ENCODE measurements around the gene SH3BGR.

SH3BGR gene

GRCh38 chr21:39546522-39546921 lies 94.8 kb downstream of the SH3BGR start:
- no peak for DNase-seq (ENCODE audit: low read depth, low spot score)

- no peak for DNase-seq (ENCODE audit: low read depth, low spot score)
Observed at GRCh38 chr21:39552856-39553255, 101.1 kb downstream of the SH3BGR start.

GRCh38 chr21:39553331-39553730 lies 101.6 kb downstream of the SH3BGR start:
- DNase-seq (ENCODE audit: low read depth, low spot score) = no peak

- peak; percentile 76 for DNase-seq (ENCODE audit: low read depth, low spot score)
Observed at GRCh38 chr21:39555911-39556590, 104.3 kb downstream of the SH3BGR start.

- peak; percentile 73 for DNase-seq (ENCODE audit: low read depth, low spot score)
Observed at GRCh38 chr21:39559511-39559910, 107.7 kb downstream of the SH3BGR start.

GRCh38 chr21:39561140-39561539 lies 109.4 kb downstream of the SH3BGR start:
- no peak for DNase-seq (ENCODE audit: low read depth, low spot score)

GRCh38 chr21:39562791-39563770 lies 111.3 kb downstream of the SH3BGR start:
- DNase-seq (ENCODE audit: low read depth, low spot score) = no peak

GRCh38 chr21:39564200-39564599 lies 112.4 kb downstream of the SH3BGR start:
- no peak for DNase-seq (ENCODE audit: low read depth, low spot score)
